ENCODE measurements around the gene LIPA.
A peak's percentile ranks its signal among the peaks of the same experiment; 100 is the strongest.

- TF ChIP-seq POLR2AphosphoS5 (IDR thresholded peaks at IDR 0.05; ENCODE audit: insufficient read depth in 1 of 2, low read depth in 1 of 2) (peak; percentile 79 to 86), CTCF (IDR thresholded peaks at IDR 0.05) (no peak)
These were observed 44.3 kb downstream of the LIPA start, which contains the start of gene CH25H for GRCh38 chr10:89207181-89207800.

All from vagina (tissue), 2 donors.